ENCODE data around the gene SMG1.
"Not testable (repeated sequence)": the region's sequence is repeated elsewhere in the genome, so short reads cannot be mapped to it uniquely, and the experiment has no call there.

GRCh38 chr16:18909585-18909984, 16.6 kb downstream of the SMG1 start:
- TF ChIP-seq CTCF (conservative IDR thresholded peaks at IDR 0.05); EZH2 (IDR thresholded peaks at IDR 0.05; ENCODE audit: low read depth): not testable (repeated sequence)

Data from PC-9 (cell line).